Peyer's patch (tissue), 4 donors: ENCODE results near the gene KLHDC7B.

ENCODE experiments used
- POLR2A ChIP-seq, 2 donors: fragments of 450-650 bp; IDR thresholded peaks; one replicate each; pipeline ENCODE4 v1.5.1; 2017; ENCODE audit warnings: antibody characterized with exemption in 2 of 2, mild to moderate bottlenecking in 2 of 2, moderate library complexity in 2 of 2
- TF ChIP-seq, protein P1 (sequence below), 6 experiments: fragments of 450-650 bp in 4 of 6; fragments of 200-600 bp in 2 of 6; sonication (generic) in 1 of 6; IDR thresholded peaks; one replicate each; pipeline ENCODE4 v1.5.1; 2017 to 2019; ENCODE audit warnings: antibody characterized with exemption in 6 of 6, mild to moderate bottlenecking in 3 of 6, moderate library complexity in 1 of 6

DNA sequence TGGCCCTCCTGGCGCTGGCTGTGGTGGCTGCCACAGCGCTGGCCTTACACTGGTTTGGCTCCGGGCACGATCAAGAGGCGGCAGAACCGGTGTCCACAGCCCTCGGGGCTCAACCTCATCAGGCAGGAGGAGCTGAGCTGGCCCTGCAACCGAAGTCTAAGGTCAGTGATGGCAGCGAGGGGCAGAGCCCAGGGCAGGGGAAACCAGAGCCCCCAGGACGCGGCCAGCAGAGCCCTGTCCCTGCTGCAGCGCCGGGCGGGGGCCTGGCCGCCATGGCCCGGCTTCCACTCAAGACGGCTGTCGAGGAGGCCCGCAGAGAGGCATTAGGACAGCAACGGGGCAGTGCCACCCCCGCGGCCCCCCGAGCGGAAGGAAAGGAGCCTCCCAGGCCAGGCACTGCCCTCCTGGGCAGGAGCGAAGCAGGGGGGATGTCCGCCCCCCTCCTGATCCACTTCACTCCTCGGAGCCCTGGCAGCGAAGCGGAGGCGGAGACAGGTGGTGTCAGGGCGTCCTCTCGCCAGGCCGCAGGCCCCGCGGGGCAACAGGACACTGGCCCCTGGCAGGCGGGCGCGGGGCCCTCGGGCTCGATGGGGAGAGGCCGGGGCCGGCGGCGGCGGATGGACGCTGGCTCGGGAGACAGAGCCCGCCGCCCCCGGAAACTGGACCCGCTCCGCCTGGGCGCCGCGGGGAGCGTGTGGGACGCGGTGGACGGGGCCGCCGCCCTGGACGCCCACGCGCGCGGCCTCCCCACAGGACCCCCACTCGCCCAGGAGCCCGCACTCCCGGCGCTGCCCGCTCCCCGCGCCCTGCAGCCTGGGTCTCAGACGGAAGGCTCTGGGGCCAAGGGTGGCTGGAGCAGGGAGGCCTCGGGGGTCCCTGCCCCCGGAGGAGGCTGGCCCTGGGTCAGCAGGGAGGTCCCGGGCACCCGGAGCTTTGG is 895 bp downstream of the KLHDC7B start:
- TF ChIP-seq, protein P1, sequence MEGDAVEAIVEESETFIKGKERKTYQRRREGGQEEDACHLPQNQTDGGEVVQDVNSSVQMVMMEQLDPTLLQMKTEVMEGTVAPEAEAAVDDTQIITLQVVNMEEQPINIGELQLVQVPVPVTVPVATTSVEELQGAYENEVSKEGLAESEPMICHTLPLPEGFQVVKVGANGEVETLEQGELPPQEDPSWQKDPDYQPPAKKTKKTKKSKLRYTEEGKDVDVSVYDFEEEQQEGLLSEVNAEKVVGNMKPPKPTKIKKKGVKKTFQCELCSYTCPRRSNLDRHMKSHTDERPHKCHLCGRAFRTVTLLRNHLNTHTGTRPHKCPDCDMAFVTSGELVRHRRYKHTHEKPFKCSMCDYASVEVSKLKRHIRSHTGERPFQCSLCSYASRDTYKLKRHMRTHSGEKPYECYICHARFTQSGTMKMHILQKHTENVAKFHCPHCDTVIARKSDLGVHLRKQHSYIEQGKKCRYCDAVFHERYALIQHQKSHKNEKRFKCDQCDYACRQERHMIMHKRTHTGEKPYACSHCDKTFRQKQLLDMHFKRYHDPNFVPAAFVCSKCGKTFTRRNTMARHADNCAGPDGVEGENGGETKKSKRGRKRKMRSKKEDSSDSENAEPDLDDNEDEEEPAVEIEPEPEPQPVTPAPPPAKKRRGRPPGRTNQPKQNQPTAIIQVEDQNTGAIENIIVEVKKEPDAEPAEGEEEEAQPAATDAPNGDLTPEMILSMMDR (IDR thresholded peaks at IDR 0.05) = no peak
- TF ChIP-seq POLR2A (IDR thresholded peaks at IDR 0.05) = no peak
